Cerebellar cortex (tissue), 1 donor: ENCODE data around the gene CECR2.

Source experiments
- DNase-seq: peaks from one replicate; pipeline ENCODE4 v3.0.0-alpha.2; 2015; ENCODE audit warnings: low spot score

The CECR2 gene

DNA sequence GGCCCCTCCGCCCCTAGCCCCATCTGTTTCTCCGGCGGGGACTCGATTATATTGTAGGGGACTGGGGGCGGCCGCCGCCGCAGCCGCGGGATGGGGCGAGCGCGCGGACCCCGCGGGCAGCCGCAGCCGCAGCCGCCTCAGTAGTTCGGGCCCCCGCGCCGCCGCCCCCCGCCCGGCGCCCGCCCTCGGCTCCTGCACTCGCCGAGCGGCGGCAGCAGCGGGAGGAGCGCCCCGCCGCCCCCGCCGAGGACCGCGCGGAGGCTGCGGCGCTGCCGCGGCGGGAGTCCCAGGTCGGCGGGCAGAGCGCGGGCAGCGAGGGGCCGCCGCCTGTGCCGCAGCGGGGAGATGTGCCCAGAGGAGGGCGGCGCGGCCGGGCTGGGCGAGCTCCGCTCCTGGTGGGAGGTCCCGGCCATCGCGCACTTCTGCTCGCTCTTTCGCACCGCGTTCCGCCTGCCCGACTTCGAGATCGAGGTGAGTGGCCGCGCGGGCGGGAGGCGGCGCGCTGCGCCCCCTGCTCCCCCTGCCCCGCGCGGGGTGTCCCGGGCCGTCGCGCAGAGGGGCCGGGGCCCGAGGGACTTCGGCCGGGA, at the start of gene CECR2:
TSS of gene CECR2 (plus strand) at position 22 of the 587 bp plus-strand sequence. CDS start at position 346, 324 bp downstream.
- DNase-seq = no peak

DNA sequence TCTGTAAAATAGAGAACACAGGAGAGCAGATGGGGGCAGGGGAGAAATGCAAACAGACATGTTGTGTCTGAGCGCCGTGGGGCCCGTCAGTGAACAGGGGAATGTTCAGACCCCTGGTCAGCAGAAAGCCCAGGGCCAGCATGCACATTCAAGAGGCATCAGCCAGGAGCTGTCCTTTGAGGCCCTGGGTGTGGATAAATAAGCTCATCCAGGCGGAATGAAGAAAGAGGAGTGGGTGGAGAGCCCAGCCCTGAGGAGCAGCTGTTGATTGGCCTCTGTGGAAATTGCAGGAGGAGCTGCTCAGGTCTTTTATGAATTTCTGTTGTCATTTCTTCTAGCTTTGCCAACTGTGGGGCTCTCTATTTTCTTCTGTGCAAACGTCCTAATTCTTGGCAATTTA, 49.7 kb upstream of the CECR2 start:
- DNase-seq = no peak

DNA sequence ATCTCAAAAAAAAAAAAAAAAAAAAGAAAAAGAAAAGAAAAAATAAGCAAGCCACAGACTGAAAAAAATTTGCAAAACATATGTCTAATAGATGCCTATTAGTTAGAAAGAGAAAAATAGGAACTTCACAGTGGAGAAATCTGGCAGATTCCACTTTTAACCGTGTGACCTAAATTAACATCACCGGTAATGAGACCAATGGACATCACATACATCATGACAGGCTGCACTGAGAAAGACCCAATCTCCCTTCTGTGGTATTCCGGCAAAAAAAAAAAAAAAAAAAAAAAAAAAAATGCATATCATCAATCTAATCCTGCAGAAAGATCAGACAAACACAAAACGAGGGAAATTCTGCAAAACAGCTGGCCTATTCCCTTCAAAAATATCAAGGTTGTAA, 46.7 kb upstream of the CECR2 start:
- no peak for DNase-seq

DNA sequence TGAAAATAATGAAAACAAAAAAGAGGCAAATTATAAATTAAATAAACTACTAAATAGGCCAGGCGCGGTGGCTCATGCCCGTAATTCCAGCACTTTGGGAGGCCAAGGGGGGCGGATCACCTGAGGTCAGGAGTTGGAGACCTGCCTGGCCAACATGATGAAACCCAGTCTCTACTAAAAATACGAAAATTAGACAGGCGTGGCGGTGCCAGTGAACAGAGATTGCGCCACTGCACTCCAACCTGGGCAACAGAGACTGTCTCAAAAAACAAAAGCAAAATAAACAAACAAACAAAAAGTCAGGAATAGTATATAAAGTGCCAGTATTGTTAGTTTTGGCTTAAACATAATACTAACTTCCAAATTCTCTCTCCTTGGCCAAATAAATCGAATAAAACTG, 37.6 kb upstream of the CECR2 start:
- DNase-seq = no peak

DNA sequence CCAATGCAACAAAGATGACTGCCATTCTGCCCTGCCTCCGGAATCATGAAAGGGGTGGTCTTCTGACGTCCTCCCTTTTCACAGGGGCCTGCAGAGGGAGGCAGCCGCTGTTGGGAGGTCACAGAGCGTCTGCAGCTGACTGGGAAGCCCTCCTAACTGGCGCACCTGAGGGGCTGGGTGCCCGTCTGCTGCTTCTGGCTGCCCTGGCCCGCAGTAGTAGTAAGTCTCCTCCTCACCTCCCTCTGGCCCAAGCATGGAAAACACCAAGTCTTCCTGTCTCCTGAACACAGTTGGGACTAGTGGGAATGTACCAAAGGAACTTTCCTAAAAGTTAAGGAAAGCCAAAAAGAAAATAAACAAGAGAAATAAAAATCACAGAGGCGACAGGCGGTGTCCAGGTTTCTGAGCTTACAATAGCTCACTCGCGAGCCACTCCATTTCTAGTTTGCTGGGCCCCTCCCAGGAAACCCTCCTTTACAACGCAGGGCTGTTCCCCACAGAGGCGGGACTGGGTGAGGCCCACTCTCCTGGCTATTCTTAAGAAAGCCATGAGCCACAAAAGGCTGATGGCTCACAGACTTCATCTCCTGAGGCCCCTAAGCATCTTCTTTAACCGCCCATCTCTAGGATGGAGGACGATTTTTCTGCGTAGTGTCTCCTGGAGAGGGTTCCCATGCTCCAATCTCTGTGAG, 37.0 kb upstream of the CECR2 start:
- no peak for DNase-seq

DNA sequence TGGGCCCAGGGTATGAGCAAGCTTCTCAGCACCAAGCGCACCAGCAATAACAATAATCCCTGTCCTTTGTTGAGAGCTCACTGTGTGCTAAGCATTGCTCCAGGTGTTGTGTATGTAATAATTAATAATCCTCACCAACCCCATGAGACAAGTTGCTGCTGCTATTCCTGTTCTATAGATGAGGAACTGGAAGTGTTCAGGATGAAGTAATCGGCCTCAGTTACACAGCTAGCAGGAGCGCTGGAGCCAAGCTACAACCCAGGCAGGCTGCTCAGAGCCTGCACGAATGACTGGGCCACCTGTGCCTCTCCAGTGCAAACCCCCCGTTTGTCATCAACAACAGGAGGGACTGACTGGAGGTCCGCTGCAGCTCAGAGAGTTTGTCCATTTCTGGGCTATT, 35.2 kb upstream of the CECR2 start:
- DNase-seq = no peak

DNA sequence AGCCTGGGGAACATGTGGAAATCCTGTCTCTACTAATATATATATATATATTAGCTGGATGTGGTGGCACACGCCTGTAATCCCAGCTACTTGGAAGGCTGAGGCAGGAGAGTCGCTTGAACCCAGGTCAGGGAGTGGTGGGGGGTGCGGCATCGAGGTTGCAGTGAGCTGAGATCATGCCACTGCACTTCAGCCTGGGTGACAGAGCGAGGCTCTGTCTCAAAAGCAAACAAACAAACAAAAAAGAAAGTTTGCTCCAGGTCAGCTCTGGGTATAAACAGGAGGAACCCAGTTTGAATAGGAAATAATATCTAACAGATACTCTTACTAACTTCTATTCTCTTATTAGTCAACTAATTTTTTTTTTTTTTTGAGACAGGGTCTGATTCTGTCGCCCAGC, 34.3 kb upstream of the CECR2 start:
- DNase-seq = no peak

DNA sequence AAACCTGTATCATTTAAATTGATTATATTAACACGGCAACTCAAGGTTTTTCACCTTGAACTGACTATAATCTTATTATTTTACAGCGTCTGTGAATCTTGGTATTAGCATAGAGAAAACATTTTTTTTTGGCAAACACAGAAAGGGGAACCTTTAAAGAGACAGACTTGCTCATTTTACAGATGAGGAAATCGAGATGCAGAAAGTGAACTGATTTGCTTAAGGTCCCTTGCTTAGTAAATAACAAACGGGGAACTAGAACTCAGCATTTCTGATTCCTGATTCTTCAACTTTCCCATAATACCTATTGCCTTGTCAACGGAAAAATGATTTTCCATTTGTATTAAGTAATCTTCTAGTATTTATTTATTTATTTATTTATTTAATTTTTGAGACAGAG, 33.2 kb upstream of the CECR2 start:
- DNase-seq = no peak

DNA sequence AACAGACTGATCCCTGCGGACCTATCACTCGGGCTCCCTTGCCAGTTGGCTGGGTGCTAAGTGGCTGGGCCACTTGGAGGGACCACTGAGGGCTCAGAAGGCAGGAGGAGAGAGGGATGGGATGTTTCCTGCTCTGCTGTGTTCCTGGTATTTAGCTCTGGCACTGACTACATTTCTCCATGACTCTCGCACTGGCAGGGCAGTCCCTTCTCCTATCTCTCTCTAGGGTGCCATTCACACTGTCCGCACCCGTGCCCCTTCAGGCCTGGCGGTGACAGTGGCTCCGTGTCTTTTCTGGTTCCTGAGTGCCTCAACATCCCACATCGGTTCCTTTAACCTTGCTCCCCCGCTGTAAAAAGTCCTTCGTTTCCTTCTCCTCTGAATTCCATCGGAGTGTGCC, 31.6 kb upstream of the CECR2 start:
- no peak for DNase-seq

DNA sequence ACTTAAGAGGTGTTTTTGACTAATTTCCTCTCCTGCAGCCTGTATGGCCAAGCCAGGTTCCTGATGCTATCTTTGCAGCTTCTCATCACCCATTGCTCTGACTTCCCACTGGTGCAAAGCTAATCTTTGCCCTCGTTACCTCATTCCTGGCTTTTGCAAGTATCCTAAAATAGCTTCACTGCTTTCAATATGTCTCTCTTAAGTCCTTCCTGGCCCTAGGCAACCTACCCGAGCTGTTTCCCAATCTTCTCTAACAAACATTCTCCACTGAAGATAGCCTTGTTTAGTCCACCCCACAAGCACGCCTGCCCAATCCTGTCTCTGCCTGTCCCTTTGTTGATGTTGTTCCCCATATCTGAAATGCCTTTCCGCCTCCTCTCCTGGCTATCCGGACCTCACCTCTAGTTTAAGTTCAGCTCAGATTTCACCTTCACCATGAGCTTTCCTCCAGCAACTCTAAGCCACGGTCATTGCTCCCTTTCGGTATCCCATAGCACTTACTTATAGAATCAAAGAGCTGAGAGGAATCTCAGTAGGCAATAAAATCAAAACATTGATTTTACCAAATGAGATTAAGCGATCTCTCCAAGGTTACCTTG, 30.1 kb upstream of the CECR2 start:
- DNase-seq = no peak

DNA sequence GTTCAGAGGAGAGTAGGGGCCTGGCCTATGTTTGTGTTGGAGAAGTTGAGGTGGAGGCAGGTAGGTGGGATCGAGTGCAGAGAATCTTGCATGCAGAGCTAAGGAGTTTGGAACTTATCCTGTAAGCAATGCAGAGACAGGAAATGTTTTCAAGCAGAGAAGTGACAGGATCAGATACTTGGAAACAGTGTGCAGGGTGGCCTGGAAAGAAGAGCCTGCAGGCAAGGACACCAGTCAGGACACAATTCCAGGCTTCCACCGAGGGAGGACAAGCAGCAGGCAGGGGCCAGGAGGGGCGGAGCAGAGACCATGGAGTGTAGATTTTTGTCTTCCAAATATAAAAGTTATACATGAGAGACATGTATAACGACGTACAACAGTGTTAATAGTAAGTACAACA, 26.9 kb upstream of the CECR2 start:
- no peak for DNase-seq

DNA sequence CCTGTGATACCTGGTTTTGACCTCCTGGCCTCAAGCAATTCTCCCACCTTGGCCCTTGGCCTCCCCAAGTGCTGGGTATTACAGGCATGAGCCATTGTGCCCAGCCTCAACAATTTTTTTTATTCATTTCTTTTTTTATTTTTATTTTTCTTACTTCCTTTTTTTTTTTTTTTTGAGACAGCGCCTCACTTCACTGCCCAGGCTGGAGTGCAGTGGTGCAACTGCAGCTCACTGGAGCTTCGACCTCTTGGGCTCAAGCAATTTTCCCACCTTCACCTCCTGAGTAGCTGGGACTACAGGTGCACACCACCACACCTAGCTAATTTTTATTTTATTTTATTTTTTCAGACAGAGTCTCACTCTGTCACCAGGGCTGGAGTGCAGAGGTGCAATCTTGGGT, 25.5 kb upstream of the CECR2 start:
- DNase-seq = no peak

DNA sequence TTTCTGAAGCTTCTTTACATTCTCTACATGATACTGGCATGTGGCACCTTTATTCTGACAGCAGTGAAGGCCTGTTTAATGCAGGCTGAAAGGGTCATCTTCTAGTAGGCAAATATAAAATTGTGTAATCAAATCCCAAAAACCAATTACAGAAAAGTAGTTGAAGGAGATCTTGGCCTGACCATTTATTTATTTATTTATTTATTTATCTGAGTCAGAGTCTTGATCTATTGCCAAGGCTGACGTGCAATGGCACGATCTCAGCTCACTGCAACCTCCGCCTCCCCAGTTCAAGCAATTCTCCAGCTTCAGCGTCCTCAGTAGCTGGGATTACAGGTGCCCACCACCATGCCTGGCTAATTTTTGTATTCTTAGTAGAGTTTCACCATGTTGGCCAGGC, 22.7 kb upstream of the CECR2 start:
- no peak for DNase-seq

DNA sequence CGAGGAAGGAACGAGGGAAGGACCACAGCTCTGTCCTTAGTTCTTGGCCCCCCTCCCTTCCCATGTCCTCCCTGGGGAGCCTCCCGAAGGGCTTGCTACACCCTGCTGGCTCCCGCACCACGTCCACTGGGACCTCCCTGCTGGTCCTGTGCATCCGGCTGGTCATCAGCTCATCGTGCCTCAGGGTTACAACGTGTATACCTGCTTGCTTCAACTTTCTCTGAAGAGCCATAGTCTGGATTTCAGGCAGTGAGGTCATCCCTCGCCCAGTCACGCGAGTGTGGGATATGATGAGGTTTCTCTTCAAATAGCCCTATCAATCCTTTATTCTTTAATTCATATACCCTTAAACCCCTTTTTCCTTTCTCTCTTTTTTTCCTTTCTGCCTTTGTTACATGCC, 21.5 kb upstream of the CECR2 start:
- DNase-seq = no peak

DNA sequence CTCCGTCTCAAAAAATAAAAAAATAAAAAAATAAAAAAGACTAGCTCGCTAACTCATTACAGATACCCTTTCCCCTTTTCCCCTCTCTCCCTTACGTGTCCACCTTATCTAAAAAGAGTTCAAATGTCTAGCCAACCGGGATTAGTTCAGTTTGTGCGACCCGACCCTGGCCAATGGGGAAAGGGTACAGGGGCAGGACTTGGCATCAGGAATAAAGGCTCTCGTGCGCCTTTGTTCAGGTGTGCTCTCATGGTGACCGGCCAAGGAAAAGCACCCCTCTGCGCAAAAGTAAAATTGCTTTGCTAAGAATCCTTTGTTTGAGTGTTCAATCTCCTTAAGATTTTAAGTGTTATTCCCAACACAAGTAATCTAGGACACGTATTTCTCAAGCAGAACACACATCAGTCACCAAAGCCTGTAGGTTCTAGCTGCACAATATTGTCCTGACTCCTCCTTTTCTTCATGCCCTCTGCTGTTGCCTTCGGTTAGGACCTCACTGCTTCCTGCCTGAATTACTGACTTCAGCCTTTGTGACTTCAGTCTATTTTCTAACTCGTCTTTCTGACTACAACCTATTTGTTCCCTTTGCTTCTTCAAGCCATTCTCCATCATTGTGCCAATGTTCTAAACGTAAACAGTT, 20.7 kb upstream of the CECR2 start:
- no peak for DNase-seq

DNA sequence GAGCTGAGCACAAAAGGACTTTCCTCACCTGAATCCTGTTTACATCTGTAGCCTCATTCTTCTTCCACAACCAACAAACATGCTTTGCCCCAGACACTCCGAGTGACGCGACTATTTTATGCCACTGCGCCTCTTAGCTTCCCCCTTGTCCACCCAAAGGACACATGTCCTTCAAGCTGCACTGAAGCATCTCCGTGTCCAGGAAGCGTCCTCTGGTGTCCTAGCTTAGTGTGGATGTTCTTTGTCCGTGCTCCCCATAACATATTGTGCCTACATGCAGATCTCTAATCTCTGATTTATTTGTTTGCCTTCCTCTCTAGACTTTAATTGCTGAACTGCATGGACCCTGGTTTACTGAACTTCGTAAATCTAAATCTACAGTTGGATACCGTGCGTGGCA, 20.1 kb upstream of the CECR2 start:
- DNase-seq = no peak

DNA sequence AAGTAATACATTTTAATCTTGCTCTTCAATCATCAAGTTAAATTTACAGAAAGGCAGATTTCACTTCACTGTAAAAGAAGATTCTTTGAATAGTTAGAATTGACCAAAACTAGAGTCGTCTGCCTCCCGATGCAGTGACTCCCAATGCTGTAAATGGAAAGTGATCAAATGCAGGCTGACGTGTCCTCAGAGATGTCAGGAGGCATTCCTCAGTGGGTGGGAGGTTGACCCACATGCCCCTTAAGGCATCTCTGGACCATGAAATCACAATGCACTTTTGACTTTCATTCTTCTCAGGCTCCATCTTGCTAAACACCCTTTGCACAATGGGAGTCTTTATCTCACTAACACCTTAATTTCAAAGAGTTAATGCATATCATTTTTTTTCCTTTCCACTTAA, 19.0 kb upstream of the CECR2 start:
- no peak for DNase-seq

DNA sequence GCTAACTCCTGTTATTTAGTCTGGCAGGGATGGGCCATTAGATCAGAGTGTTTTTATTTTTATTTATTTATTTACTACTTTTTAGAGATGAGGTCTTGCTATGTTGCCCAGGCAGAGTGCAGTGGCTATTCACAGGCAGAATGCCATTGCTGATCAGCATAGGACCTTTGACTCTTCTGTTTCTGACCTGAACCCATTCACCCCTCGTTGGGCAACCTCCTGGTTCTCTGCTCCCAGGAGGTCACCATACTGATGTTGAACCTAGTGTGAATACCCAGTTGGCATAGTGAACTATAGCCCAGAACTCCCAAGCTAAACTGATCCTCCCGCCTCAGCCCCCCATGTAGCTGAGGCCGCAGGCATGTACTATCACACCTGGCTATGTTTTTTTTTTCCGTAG, 16.5 kb upstream of the CECR2 start:
- no peak for DNase-seq

DNA sequence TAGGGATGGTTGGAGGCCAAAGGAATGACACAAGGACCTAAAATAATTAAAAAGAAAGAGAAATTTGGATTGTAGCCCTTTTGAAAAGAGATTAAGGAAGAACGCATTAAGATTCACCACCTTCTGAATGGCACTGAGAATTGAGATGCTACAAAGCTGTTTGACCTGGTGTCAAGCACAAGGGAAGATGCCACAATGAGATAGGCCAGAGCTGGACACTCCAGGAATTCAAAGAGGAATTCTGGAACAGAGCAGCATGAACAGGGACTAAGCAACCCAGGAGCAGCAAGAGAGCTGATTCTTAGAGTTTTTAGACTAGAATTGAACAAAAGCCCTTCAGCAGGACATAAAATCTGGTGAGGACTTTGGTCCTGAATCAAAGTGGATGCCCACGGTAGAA, 11.6 kb upstream of the CECR2 start:
- no peak for DNase-seq

DNA sequence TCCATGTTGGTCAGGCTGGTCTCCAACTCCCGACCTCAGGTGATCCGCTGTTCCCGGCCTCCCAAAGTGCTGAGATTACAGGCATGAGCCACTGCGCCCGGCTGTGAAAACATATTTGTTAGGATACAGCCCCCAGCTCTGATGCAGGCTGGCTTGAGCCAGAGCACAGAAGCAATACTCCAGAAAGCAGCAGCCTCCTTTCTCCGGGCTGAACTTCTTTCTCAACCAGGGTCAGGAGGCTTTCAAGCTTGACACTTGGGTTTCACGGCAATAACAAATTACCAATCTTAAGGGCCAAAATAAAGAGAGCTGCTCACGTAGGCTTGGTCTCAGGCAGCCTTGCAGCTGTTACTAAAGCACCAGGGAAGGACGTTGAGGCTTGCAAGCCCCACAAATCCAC, 10.8 kb upstream of the CECR2 start:
- DNase-seq = no peak

DNA sequence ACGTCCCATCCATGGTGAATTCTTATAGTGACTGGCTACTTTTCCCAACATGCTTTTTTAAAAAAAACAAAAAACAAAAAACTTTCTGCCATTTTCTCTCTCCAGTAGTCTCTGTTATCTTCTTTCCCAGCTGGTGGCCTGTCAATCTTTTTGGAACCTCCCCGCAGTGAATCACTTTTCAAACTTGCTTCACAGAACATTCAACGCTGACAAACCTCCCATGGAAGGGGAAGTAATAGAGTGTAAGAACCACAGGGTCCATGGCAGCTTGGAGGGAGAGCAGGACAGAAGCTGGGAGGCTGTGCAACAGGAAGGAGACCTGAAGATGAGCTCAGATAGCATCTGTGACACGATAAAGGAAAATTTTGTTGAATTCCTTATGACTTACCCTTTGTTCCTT, 9.8 kb upstream of the CECR2 start:
- DNase-seq = no peak

DNA sequence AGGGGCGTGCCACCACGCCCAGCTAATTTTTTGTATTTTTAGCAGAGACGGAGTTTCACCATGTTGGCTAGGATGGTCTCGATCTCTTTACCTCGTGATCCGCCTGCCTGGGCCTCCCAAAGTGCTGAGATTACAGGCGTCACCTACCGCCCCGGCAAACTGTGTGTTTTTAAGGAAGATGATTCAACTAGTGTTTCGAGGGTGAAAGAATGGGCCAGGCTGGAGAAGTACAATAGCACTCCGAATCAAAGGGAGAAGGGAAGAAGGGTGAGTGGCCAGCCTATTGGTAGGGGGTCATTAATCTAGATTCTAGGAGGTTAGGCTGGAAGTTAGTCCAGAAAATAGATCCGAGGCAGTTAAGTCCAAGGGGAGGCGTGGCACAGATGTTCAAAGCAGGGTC, 2.9 kb upstream of the CECR2 start:
- DNase-seq = no peak

DNA sequence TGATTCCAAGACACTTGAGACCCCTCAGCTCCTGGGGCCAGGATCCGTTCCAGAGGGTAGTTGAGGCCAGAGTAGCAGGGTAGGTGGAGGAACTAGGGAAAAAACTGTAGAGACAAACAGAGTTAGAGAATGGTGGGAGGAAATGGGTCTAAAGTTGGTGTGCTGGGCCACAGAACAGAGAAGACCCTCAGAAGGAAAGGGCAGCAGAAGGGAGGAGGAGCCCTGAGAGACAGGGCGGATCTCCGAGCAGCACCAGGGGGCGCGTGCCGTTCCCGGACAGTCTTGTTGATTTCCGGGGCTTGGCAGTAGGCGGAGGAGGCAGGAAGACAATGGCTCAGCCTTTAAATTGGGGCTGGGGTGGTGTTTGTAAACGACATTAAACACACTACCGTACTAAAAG, 2.4 kb upstream of the CECR2 start:
- DNase-seq = no peak
